Astrocyte of the cerebellum (primary cell): Measurements from ENCODE around the gene MOXD1.
"Not testable (repeated sequence)": the region's sequence is repeated elsewhere in the genome, so short reads cannot be mapped to it uniquely, and the experiment has no call there.

Source experiments
- DNase-seq: peaks from one replicate; pipeline ENCODE4 v3.0.0-alpha.2; 2011; ENCODE audit warnings: low read depth
- H3K4me3 ChIP-seq: 2 replicates; pipeline ENCODE4 v1.5.1; 2011; ENCODE audit warnings: mild to moderate bottlenecking, low read depth, low read length, moderate library complexity
- CTCF ChIP-seq: IDR thresholded peaks from 2 replicates; pipeline ENCODE4 v1.5.1; 2012; ENCODE audit warnings: low read length, low read depth, moderate library complexity, mild to moderate bottlenecking; ENCODE audit errors: missing control alignments
- in situ Hi-C: cut with HindIII; loops from 2 replicates; pipeline ENCODE4 v1.10.0; 2017; ENCODE audit warnings: low sequenced_read_pairs

The MOXD1 gene

GRCh38 chr6:132361101-132361500, 40.2 kb downstream of the MOXD1 start:
- in situ Hi-C loops: no loop called here
- no peak for DNase-seq
- no peak for TF ChIP-seq CTCF
- H3K4me3 ChIP-seq: no peak overlapping the region

- no peak for TF ChIP-seq CTCF
- H3K4me3 ChIP-seq: no peak overlapping the region
- no peak for DNase-seq
- in situ Hi-C loops: no loop called here
These were observed 41.4 kb downstream of the MOXD1 start for GRCh38 chr6:132359886-132360285.

- H3K4me3 ChIP-seq: no peak overlapping the region
- in situ Hi-C loops: no loop called here
- no peak for TF ChIP-seq CTCF
- no peak for DNase-seq
These were observed 44.2 kb downstream of the MOXD1 start for GRCh38 chr6:132357120-132357519.

- in situ Hi-C loops: no loop called here
- H3K4me3 ChIP-seq: no peak overlapping the region
- no peak for TF ChIP-seq CTCF
- no peak for DNase-seq
These were observed 46.6 kb downstream of the MOXD1 start for GRCh38 chr6:132354517-132355167.

- DNase-seq, H3K4me3 ChIP-seq, in situ Hi-C loops: not testable (repeated sequence)
These were observed 49.3 kb downstream of the MOXD1 start for GRCh38 chr6:132351986-132352385.

GRCh38 chr6:132348231-132348630, 53.0 kb downstream of the MOXD1 start:
- in situ Hi-C loops: no loop called here
- no peak for TF ChIP-seq CTCF
- DNase-seq: no peak
- no peak overlapping the region for H3K4me3 ChIP-seq

- no peak for DNase-seq
- H3K4me3 ChIP-seq: no peak overlapping the region
- in situ Hi-C loops: no loop called here
- no peak for TF ChIP-seq CTCF
These were observed 56.5 kb downstream of the MOXD1 start for GRCh38 chr6:132344811-132345210.
